ENCODE results near the gene RADIL. TPM values are rescaled to one million over a fixed set of nuclear protein-coding genes. Genes with fewer than 3 reads are reported as not detected.
A peak's percentile ranks its signal among the peaks of the same experiment; 100 is the strongest.

RADIL gene
- total RNA-seq, 4 donors from 2014 or later, result 23.2 to 31.0 (median 27.1) TPM

DNA sequence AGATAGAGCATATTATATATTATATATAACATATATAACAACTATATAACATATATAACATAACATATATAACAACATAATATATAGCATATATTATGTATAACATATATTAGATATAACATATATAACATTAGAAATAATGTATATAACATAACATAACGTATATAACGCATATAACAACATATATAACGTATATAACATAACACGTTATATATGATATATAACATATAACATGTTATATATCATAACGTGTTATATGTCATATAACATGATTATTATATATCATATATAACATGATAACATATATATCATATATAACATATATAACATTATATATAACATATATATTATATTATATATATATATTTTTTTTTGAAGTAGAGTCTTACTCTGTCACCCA is 104.4 kb downstream of the RADIL start:
- Histone ChIP-seq H3K4me3 (no peak overlapping the region), H3K27ac (no peak overlapping the region), H3K36me3 (peaks cover 0 to 53% (median 23%) of the 10 kb centered on the region in 3 donors), H3K4me1 (peaks cover 0 to 34% (median 10%) of the 10 kb centered on the region in 4 donors), H3K9me3 (no peaks in the 10 kb centered on the region), H3K27me3 (no peaks in the 10 kb centered on the region)
- no peak for DNase-seq (ENCODE audit: low spot score in 2 of 2)
- no peak for TF ChIP-seq POLR2A (IDR thresholded peaks at IDR 0.05)
- TF ChIP-seq, protein P1, sequence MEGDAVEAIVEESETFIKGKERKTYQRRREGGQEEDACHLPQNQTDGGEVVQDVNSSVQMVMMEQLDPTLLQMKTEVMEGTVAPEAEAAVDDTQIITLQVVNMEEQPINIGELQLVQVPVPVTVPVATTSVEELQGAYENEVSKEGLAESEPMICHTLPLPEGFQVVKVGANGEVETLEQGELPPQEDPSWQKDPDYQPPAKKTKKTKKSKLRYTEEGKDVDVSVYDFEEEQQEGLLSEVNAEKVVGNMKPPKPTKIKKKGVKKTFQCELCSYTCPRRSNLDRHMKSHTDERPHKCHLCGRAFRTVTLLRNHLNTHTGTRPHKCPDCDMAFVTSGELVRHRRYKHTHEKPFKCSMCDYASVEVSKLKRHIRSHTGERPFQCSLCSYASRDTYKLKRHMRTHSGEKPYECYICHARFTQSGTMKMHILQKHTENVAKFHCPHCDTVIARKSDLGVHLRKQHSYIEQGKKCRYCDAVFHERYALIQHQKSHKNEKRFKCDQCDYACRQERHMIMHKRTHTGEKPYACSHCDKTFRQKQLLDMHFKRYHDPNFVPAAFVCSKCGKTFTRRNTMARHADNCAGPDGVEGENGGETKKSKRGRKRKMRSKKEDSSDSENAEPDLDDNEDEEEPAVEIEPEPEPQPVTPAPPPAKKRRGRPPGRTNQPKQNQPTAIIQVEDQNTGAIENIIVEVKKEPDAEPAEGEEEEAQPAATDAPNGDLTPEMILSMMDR (IDR thresholded peaks at IDR 0.05), result no peak
- TF ChIP-seq EP300 (IDR thresholded peaks at IDR 0.05), result no peak
- WGBS, 2 donors, result 91 to 93% methylated on average over 5 of the region's 5 CpGs

DNA sequence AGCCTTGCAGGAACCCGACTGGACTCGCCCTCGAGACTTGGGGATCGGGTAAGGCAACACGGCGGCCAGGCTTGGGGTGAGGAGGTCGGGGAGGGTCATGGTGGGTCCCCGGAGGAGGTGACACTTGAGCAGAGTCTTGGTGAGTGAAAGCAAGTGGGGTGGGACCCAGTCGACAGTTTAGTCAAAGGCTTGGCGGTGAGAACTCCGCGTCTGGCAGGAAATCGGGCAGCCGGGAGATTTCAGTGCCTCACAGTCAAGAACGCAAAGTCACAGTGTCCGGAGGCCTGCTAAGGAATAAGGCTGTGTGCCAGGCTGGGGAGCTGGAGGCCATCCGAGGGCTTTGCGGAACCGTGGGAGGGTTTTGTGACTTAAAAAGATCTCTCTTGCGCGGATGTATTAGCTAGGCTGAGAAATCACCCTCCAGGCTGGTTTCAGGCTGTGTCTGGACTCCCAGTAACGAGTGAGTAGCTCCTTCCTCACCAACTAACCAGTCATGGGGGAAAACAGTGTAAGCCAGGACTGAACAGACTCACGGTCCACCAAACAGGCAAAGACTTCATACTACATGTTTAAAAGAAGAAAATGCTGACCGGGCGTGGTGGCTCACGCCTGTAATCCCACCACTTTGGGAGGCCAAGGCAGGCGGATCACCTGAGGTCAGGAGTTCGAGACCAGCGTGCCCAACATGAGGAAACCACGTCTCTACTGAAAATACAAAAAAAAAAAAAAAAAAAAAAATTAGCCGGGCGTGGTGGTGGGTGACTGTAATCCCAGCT is 107.5 kb downstream of the RADIL start:
- 22 to 26% methylated on average over 32 of the region's 32 CpGs for WGBS, 2 donors
- Histone ChIP-seq H3K27ac (peak overlapping the region; percentile 92 to 98 (median 94)), H3K4me1 (peaks cover 0 to 40% (median 12%) of the 10 kb centered on the region in 4 donors), H3K36me3 (peaks cover 0 to 22% (median 0%) of the 10 kb centered on the region in 3 donors), H3K4me3 (peak overlapping the region; percentile 83 to 98 (median 94)), H3K27me3 (no peaks in the 10 kb centered on the region), H3K9me3 (no peaks in the 10 kb centered on the region)
- no peak for TF ChIP-seq POLR2A (IDR thresholded peaks at IDR 0.05)
- TF ChIP-seq, protein P1 (IDR thresholded peaks at IDR 0.05), result no peak
- no peak for TF ChIP-seq EP300 (IDR thresholded peaks at IDR 0.05)
- DNase-seq (ENCODE audit: low spot score in 2 of 2), result no peak

DNA sequence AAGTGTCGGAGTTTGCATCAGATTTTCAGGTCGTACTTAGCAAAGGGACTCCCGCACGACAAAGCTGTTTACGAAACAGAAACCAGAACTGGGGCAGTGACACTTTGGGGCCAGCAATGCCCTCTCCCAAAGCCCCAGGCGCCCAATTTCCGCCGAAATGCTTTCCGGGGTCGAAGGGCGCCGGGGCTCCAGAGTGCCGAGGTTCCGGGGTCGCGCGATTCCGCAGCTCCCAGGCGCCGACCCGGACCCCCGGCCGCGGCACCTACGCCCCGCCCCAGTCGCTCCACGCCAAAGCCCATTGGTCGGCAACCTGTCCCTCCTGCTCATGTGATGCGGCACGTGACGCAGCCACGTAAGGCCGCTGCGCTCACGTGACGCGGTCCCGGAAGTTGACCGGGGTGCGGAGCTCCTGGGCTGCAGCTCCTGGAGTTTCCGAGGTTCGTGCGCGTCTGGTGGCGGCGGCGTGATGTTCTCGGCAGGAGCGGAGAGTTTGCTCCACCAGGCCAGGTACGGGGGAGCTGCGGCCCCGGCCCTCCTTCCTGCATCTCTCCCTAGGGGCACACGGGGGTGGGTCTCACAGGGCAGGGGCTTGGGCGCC is 108.2 kb downstream of the RADIL start, which contains the start of gene AP5Z1:
Gene AP5Z1, plus strand, starts transcription at position 374 of the 598 bp plus-strand sequence. Its CDS starts 93 bp downstream, at position 467.
- TF ChIP-seq EP300 (IDR thresholded peaks at IDR 0.05), result peak; percentile 76 to 92
- peak; percentile 51 to 92 for TF ChIP-seq POLR2A (IDR thresholded peaks at IDR 0.05)
- TF ChIP-seq, protein P1 (IDR thresholded peaks at IDR 0.05), result peak in 2 of 5 experiments; percentile 31 to 40
- H3K4me3 ChIP-seq, result peak within 1 kb of the TSS; percentile 83 to 98 (median 94)
- H3K27me3 ChIP-seq, result no peaks in the 10 kb centered on the region
- peaks cover 0 to 15% (median 0%) of the 10 kb centered on the region in 3 donors for H3K36me3 ChIP-seq
- H3K4me1 ChIP-seq, result peaks cover 0 to 40% (median 12%) of the 10 kb centered on the region in 4 donors
- no peaks in the 10 kb centered on the region for H3K9me3 ChIP-seq
- peak within 1 kb of the TSS; percentile 92 to 98 (median 94) for H3K27ac ChIP-seq
- DNase-seq (ENCODE audit: low spot score in 2 of 2), result peak; percentile 95
- WGBS, 2 donors, result 0% methylated on average over 9 to 30 of the region's 55 CpGs

DNA sequence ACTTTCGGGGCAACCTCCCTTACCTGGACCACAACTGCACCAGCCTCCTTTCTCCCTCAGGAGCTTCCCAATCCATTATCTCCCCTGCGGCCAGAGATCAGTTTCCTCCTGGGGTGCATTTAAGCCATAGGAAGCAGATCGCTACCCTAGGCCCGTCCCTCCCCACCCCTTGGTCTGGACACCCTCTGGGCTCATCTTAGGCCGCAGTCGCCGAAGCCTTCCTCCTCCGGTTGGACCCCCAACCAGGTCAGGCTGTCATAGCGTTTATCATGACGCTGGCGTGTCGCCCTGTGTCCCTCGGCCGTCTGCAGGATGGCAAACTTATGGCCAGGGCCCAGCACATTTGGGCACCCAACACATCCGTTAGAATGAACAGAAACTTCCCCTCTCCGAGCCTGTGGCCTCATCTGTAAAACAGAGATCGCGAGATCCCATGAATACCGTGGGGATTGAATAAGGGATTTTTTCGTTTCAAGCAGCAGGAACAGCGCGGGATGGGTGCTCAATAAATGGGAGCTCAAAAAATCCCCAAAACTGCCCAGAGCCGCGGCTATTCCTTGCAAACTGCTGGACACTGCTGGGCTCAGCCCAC is 108.8 kb downstream of the RADIL start:
- H3K27ac ChIP-seq, result peak overlapping the region; percentile 92 to 98 (median 94)
- H3K9me3 ChIP-seq, result no peaks in the 10 kb centered on the region
- peaks cover 0 to 40% (median 12%) of the 10 kb centered on the region in 4 donors for H3K4me1 ChIP-seq
- peak in 1 of 2 donors; percentile 36 for DNase-seq (ENCODE audit: low spot score in 2 of 2)
- H3K36me3 ChIP-seq, result peaks cover 0 to 14% (median 0%) of the 10 kb centered on the region in 3 donors
- H3K27me3 ChIP-seq, result no peaks in the 10 kb centered on the region
- TF ChIP-seq EP300 (IDR thresholded peaks at IDR 0.05), result no peak
- 6 to 8% methylated on average over 21 to 24 of the region's 24 CpGs for WGBS, 2 donors
- peak overlapping the region; percentile 83 to 98 (median 94) for H3K4me3 ChIP-seq

DNA sequence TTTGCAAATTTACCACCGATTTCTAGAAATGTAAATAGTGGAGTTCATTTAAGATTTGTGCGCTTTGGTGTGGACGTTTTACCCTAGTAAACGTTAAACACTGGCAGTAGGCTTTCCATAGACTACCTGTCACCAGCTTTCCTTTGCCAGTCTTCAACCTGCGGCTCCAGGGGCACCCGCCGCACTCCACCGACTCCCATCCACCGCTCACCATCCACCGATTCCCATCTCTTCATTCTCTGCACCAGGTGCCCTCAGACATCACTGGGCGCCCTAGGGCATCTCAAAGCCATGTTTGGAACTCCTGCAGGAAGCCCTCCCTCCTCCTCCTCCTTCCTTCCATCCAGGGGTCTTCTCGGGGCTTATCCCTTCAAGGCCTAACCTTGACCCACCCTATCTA is 109.5 kb downstream of the RADIL start:
- no peak for TF ChIP-seq POLR2A (IDR thresholded peaks at IDR 0.05)
- TF ChIP-seq EP300 (IDR thresholded peaks at IDR 0.05), result no peak
- TF ChIP-seq, protein P1 (IDR thresholded peaks at IDR 0.05), result no peak
- DNase-seq (ENCODE audit: low spot score in 2 of 2), result no peak
- Histone ChIP-seq H3K36me3 (peaks cover 0 to 14% (median 0%) of the 10 kb centered on the region in 3 donors), H3K27ac (peak overlapping the region in 2 of 4 donors; percentile 93 to 95), H3K9me3 (no peaks in the 10 kb centered on the region), H3K4me1 (peaks cover 0 to 40% (median 12%) of the 10 kb centered on the region in 4 donors), H3K4me3 (peak overlapping the region in 1 of 4 donors; percentile 83), H3K27me3 (no peaks in the 10 kb centered on the region)
- WGBS, 2 donors, result 88 to 90% methylated on average over 12 of the region's 12 CpGs

Data from tibial nerve (tissue), 4 donors.